Activated naive CD4-positive, alpha-beta T cell treated with anti-CD3 and anti-CD28 coated beads, Interleukin-2, amount 50 U/mL, for 16 hours (primary cell): ENCODE data around the gene RHOT1.

Experiments
- DNase-seq: peaks from one replicate; pipeline ENCODE4 v3.0.0-alpha.2; 2020

The RHOT1 gene

DNA sequence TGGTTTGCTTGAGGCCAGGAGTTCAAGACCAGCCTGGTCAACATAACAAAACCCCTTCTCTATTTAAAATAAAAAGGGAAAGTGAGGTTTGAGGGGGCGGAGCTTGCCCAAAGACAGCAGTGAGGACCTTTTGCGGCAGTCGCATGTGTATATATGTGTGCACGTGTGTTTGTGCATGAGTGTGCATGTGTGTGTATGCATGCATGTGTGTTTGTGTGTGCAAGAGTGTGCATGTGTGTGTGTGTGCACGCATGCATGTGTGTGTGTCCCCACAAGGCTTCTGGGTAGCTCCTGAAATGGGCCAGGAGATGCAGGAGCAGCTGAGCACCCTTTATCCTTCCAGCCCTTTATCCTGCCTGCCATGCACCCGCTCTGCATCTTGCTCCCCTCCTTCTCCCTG lies 132.3 kb downstream of the RHOT1 start:
- no peak for DNase-seq
